ENCODE results near the gene CUEDC1.

Gene CUEDC1

GRCh38 chr17:57940653-57941329 is 14.4 kb downstream of the CUEDC1 start:
- H3K9me3 ChIP-seq, result no peaks in the 10 kb centered on the region
- H3K4me3 ChIP-seq, result no peak overlapping the region
- no peak for TF ChIP-seq CTCF (IDR thresholded peaks at IDR 0.05)
- intact Hi-C loops (cut with DNase I; ENCODE audit: low total_unique reads), result no loop called here
- peak overlapping the region in 1 of 2 donors; percentile 42 for H3K27ac ChIP-seq
- DNase-seq, result no peak
- no peaks in the 10 kb centered on the region for H3K27me3 ChIP-seq
- H3K4me1 ChIP-seq, result peaks cover 3 to 95% (median 36%) of the 10 kb centered on the region in 4 donors
- no peaks in the 10 kb centered on the region for H3K36me3 ChIP-seq

- Histone ChIP-seq H3K9me3 (no peaks in the 10 kb centered on the region), H3K27me3 (no peaks in the 10 kb centered on the region), H3K4me1 (peaks cover 3 to 95% (median 42%) of the 10 kb centered on the region in 4 donors), H3K4me3 (no peak overlapping the region), H3K27ac (peak overlapping the region in 1 of 2 donors; percentile 7), H3K36me3 (no peaks in the 10 kb centered on the region)
- TF ChIP-seq CTCF (IDR thresholded peaks at IDR 0.05), result no peak
- intact Hi-C loops (cut with DNase I; ENCODE audit: low total_unique reads), result no loop called here
- no peak for DNase-seq
Observed at GRCh38 chr17:57940231-57940630, 15.0 kb downstream of the CUEDC1 start.

GRCh38 chr17:57939797-57940196 is 15.4 kb downstream of the CUEDC1 start:
- intact Hi-C loops (cut with DNase I; ENCODE audit: low total_unique reads), result no loop called here
- Histone ChIP-seq H3K4me1 (peaks cover 3 to 95% (median 43%) of the 10 kb centered on the region in 4 donors), H3K36me3 (no peaks in the 10 kb centered on the region), H3K27me3 (no peaks in the 10 kb centered on the region), H3K9me3 (no peaks in the 10 kb centered on the region), H3K27ac (no peak overlapping the region), H3K4me3 (no peak overlapping the region)
- no peak for DNase-seq
- no peak for TF ChIP-seq CTCF (IDR thresholded peaks at IDR 0.05)

- H3K4me3 ChIP-seq, result no peak overlapping the region
- DNase-seq, result no peak
- no peaks in the 10 kb centered on the region for H3K36me3 ChIP-seq
- TF ChIP-seq CTCF (IDR thresholded peaks at IDR 0.05), result no peak
- H3K9me3 ChIP-seq, result no peaks in the 10 kb centered on the region
- intact Hi-C loops (cut with DNase I; ENCODE audit: low total_unique reads), result no loop called here
- H3K4me1 ChIP-seq, result peaks cover 3 to 91% (median 42%) of the 10 kb centered on the region in 4 donors
- H3K27me3 ChIP-seq, result no peaks in the 10 kb centered on the region
- H3K27ac ChIP-seq, result peak overlapping the region in 1 of 2 donors; percentile 69
Observed at GRCh38 chr17:57938061-57938502, 17.1 kb downstream of the CUEDC1 start.

- no peak for TF ChIP-seq CTCF (IDR thresholded peaks at IDR 0.05)
- intact Hi-C loops (cut with DNase I; ENCODE audit: low total_unique reads), result no loop called here
- no peak for DNase-seq
Observed at GRCh38 chr17:57937492-57937891, 17.7 kb downstream of the CUEDC1 start.

More at GRCh38 chr17:57937492-57937891, 17.7 kb downstream of the CUEDC1 start:
- H3K4me3 ChIP-seq, result no peak overlapping the region
- H3K36me3 ChIP-seq, result no peaks in the 10 kb centered on the region
- H3K27me3 ChIP-seq, result no peaks in the 10 kb centered on the region
- H3K27ac ChIP-seq, result peak overlapping the region in 1 of 2 donors; percentile 69
- peaks cover 3 to 91% (median 44%) of the 10 kb centered on the region in 4 donors for H3K4me1 ChIP-seq
- no peaks in the 10 kb centered on the region for H3K9me3 ChIP-seq
